ENCODE measurements around the gene KDM2B.

KDM2B gene

GRCh38 chr12:121560392-121561008, 20.3 kb downstream of the KDM2B start:
- DNase-seq, result no peak

GRCh38 chr12:121558956-121559355, 21.9 kb downstream of the KDM2B start:
- no peak for DNase-seq

- DNase-seq, result no peak
These were observed 29.7 kb downstream of the KDM2B start for GRCh38 chr12:121550974-121551634.

GRCh38 chr12:121549075-121549474, 31.7 kb downstream of the KDM2B start:
- DNase-seq, result no peak

- no peak for DNase-seq
These were observed 35.3 kb downstream of the KDM2B start for GRCh38 chr12:121545480-121545879.

- DNase-seq, result no peak
These were observed 37.0 kb downstream of the KDM2B start for GRCh38 chr12:121543786-121544185.

GRCh38 chr12:121539908-121540307, 40.9 kb downstream of the KDM2B start:
- DNase-seq, result no peak

GRCh38 chr12:121538699-121539061, 42.1 kb downstream of the KDM2B start:
- no peak for DNase-seq

GRCh38 chr12:121537814-121538698, 42.8 kb downstream of the KDM2B start:
- DNase-seq, result no peak

GRCh38 chr12:121536899-121537813, 43.7 kb downstream of the KDM2B start:
- DNase-seq, result peak; percentile 61

GRCh38 chr12:121536054-121536898, 44.5 kb downstream of the KDM2B start:
- DNase-seq, result no peak

GRCh38 chr12:121535150-121536053, 45.4 kb downstream of the KDM2B start:
- no peak for DNase-seq

GRCh38 chr12:121534495-121535148, 46.2 kb downstream of the KDM2B start:
- no peak for DNase-seq

- no peak for DNase-seq
These were observed 47.3 kb downstream of the KDM2B start for GRCh38 chr12:121533394-121534090.

- DNase-seq, result no peak
These were observed 48.1 kb downstream of the KDM2B start for GRCh38 chr12:121532503-121533393.

- DNase-seq, result no peak
These were observed 49.5 kb downstream of the KDM2B start for GRCh38 chr12:121531356-121531750.

- peak; percentile 49 for DNase-seq
These were observed 50.0 kb downstream of the KDM2B start for GRCh38 chr12:121530600-121531355.

- DNase-seq, result no peak
These were observed 51.6 kb downstream of the KDM2B start for GRCh38 chr12:121529184-121529583.

All from GDM1 (cell line).